GM12865 (cell line): Measurements from ENCODE around the gene KLHL22.

Experiments
- DNase-seq: peaks from one replicate; pipeline ENCODE4 v3.0.0; 2010; ENCODE audit warnings: low read depth
- H3K4me3 ChIP-seq: 2 replicates; pipeline ENCODE4 v1.5.1; 2011; ENCODE audit warnings: mild to moderate bottlenecking, low read depth, low read length, control low read depth
- CTCF ChIP-seq: IDR thresholded peaks from 2 replicates; pipeline ENCODE4 v1.5.1; 2011; ENCODE audit warnings: low read length, control low read depth, low read depth, inconsistent platforms; ENCODE audit not compliant: insufficient read depth; ENCODE audit errors: missing control alignments

KLHL22 gene

GRCh38 chr22:20495861-20496681 is 476 bp upstream of the KLHL22 start:
- peak; percentile 97 for DNase-seq
- H3K4me3 ChIP-seq, result peak overlapping the region; percentile 56
- TF ChIP-seq CTCF, result peak; percentile 90

DNA sequence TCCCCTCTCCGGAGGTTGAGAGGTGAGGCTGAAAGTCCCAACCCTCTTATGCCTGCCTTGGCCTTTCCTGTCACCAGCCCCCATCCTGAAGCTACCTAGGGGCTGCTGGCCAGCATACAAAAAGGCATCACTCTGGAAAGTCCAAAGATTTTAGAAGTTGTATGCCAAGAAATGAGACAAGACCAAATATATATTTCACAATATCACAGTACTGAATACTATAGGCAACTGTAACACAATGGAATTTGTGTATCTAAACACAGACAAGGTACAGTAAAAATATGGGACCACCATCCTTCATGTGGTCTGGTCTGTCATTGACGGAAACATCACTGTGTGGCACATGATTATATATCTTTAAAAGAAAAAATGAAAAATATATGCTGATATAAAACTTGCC is 4.2 kb downstream of the KLHL22 start:
- TF ChIP-seq CTCF, result no peak
- H3K4me3 ChIP-seq, result no peak overlapping the region
- DNase-seq, result no peak

- no peak for DNase-seq
- H3K4me3 ChIP-seq, result no peak overlapping the region
- no peak for TF ChIP-seq CTCF
Observed at GRCh38 chr22:20490941-20491307, 4.7 kb downstream of the KLHL22 start.

DNA sequence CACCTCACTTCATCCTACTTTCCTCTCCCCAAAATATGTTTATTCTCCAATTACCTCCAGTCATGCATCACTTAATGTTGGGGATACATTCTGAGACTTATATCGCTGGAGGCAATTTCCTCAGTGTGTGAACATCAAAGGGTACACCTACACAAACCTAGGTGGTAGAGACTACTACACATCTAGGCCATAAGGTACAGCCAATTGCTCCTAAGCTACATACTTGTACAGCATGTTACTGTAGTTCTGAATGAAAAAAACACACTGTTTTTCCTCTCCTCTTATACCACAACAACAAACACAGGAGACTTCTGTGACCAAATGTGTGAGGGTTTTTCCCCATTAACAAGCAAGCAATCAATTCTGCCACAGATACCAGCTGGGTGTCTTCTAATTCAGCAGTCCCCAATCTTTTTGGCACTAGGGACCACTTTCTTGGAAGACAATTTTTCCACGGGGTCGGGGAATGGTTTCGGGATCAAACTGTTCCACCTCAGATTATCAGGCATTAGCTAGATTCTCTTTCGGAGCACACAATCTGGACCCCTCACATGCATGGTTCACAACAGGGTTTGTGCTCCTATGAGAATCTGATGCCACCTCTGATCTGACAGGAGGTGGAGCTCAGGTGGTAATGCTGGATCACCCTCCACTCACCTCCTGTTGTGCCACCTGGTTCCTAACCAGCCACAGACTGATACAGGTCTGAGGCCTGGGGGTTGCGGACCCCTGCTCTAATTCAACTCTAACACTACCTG is 5.2 kb downstream of the KLHL22 start:
- no peak for TF ChIP-seq CTCF
- no peak overlapping the region for H3K4me3 ChIP-seq
- DNase-seq, result no peak

GRCh38 chr22:20488946-20489345 is 6.6 kb downstream of the KLHL22 start:
- no peak for DNase-seq
- no peak overlapping the region for H3K4me3 ChIP-seq
- TF ChIP-seq CTCF, result no peak

DNA sequence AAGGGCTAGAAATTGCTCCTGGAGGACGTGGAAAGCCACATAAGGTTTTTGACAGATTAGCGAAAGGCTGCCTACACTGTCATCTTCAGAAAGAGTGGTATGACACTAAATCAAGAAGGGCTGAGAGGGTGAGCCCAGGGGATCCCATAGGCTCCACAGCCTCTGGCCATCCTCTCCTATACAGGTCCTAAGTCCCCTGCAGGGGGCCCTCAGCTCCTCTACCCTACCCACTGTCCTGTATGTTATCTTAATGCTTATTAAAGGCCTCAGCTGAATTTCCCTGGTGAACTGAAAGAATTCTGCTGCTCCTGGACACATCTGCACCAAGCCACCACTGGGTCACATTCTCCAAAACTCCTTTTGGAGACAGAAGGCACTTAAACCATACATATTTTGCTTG is 7.9 kb downstream of the KLHL22 start:
- no peak overlapping the region for H3K4me3 ChIP-seq
- no peak for TF ChIP-seq CTCF
- no peak for DNase-seq

DNA sequence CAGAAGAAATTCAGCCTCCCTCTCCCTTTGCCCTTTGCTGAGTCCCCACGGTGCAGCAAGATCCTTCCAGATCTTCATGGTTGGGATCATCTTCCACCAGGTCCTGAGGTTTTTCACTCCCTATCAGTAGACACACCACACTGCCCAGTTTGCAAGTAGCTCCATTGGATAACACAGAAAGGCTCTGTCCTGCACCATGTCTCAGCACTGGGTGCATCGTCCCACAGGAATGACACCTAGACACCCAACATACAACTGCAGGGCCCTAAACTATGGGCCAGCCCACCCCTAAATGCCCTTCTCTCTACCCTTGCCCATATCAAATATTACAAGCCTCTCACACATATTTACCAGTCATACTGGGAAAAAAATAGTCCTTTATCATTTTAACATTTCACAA is 9.4 kb downstream of the KLHL22 start:
- no peak for DNase-seq
- H3K4me3 ChIP-seq, result no peak overlapping the region
- no peak for TF ChIP-seq CTCF
